HUES48 (cell line): ENCODE measurements around the gene PTPRQ.

ENCODE experiments used
- H3K27ac ChIP-seq: one replicate; pipeline ENCODE4 v1.7.0; 2013; ENCODE audit warnings: low read depth, low read length, inconsistent platforms
- H3K27me3 ChIP-seq: 2 replicates; pipeline ENCODE4 v1.6.1; 2013; ENCODE audit warnings: mild to moderate bottlenecking, low read length; ENCODE audit not compliant: control insufficient read depth, insufficient read depth
- H3K36me3 ChIP-seq: 2 replicates; pipeline ENCODE4 v1.6.1; 2013; ENCODE audit warnings: low read length; ENCODE audit not compliant: control insufficient read depth, insufficient read depth
- H3K4me1 ChIP-seq: 2 replicates; pipeline ENCODE4 v1.6.1; 2013; ENCODE audit warnings: mild to moderate bottlenecking, low read length; ENCODE audit not compliant: control insufficient read depth, insufficient read depth
- H3K4me3 ChIP-seq: 2 replicates; pipeline ENCODE4 v1.5.1; 2013; ENCODE audit warnings: mild to moderate bottlenecking, low read depth, low read length
- H3K9ac ChIP-seq: 2 replicates; pipeline ENCODE4 v1.6.1; 2013; ENCODE audit warnings: mild to moderate bottlenecking, low read depth, low read length, moderate library complexity
- H3K9me3 ChIP-seq: 2 replicates; pipeline ENCODE4 v1.6.1; 2013; ENCODE audit warnings: low read length; ENCODE audit not compliant: control insufficient read depth, insufficient read depth

Gene PTPRQ

GRCh38 chr12:80712866-80713265, 268.8 kb downstream of the PTPRQ start:
- H3K27me3 ChIP-seq: peaks cover 92% of the 10 kb centered on the region
- H3K4me3 ChIP-seq: no peak overlapping the region
- H3K9me3 ChIP-seq: no peaks in the 10 kb centered on the region
- H3K36me3 ChIP-seq: no peaks in the 10 kb centered on the region
- H3K4me1 ChIP-seq: peaks cover 72% of the 10 kb centered on the region
- H3K27ac ChIP-seq: no peak overlapping the region
- H3K9ac ChIP-seq: no peak overlapping the region

- H3K4me3 ChIP-seq: peak overlapping the region; percentile 57
- H3K27ac ChIP-seq: no peak overlapping the region
- H3K9me3 ChIP-seq: no peaks in the 10 kb centered on the region
- H3K36me3 ChIP-seq: no peaks in the 10 kb centered on the region
- H3K27me3 ChIP-seq: peaks cover 87% of the 10 kb centered on the region
- H3K9ac ChIP-seq: no peak overlapping the region
- peaks cover 70% of the 10 kb centered on the region for H3K4me1 ChIP-seq
These were observed 269.4 kb downstream of the PTPRQ start for GRCh38 chr12:80713419-80713818.

- H3K36me3 ChIP-seq: no peaks in the 10 kb centered on the region
- H3K4me1 ChIP-seq: peaks cover 64% of the 10 kb centered on the region
- no peaks in the 10 kb centered on the region for H3K9me3 ChIP-seq
- no peak overlapping the region for H3K9ac ChIP-seq
- H3K4me3 ChIP-seq: peak overlapping the region; percentile 57
- H3K27ac ChIP-seq: peak overlapping the region; percentile 70
- peaks cover 81% of the 10 kb centered on the region for H3K27me3 ChIP-seq
These were observed 270.0 kb downstream of the PTPRQ start for GRCh38 chr12:80714055-80714454.

- H3K27me3 ChIP-seq: peaks cover 73% of the 10 kb centered on the region
These were observed 270.8 kb downstream of the PTPRQ start for GRCh38 chr12:80714846-80715245.

GRCh38 chr12:80715713-80716249, 271.7 kb downstream of the PTPRQ start:
- no peak overlapping the region for H3K9ac ChIP-seq
- H3K27ac ChIP-seq: no peak overlapping the region
- H3K27me3 ChIP-seq: peaks cover 64% of the 10 kb centered on the region
- H3K4me3 ChIP-seq: 0 out of 2 replicates have a peak overlapping the region, but pooled peaks have one; percentile 57
- H3K4me1 ChIP-seq: peaks cover 48% of the 10 kb centered on the region
- H3K36me3 ChIP-seq: no peaks in the 10 kb centered on the region
- H3K9me3 ChIP-seq: no peaks in the 10 kb centered on the region

More at GRCh38 chr12:80714846-80715245, 270.8 kb downstream of the PTPRQ start:
- H3K9me3 ChIP-seq: no peaks in the 10 kb centered on the region
- H3K36me3 ChIP-seq: no peaks in the 10 kb centered on the region
- peak overlapping the region; percentile 11 for H3K27ac ChIP-seq
- H3K9ac ChIP-seq: no peak overlapping the region
- H3K4me1 ChIP-seq: peaks cover 56% of the 10 kb centered on the region
- H3K4me3 ChIP-seq: peak overlapping the region; percentile 57

- H3K9ac ChIP-seq: no peak within 1 kb of the TSS
- peaks cover 53% of the 10 kb centered on the region for H3K27me3 ChIP-seq
- H3K4me1 ChIP-seq: peaks cover 42% of the 10 kb centered on the region
- no peak within 1 kb of the TSS for H3K4me3 ChIP-seq
- H3K36me3 ChIP-seq: no peaks in the 10 kb centered on the region
- no peaks in the 10 kb centered on the region for H3K9me3 ChIP-seq
- H3K27ac ChIP-seq: no peak within 1 kb of the TSS
These were observed 272.8 kb downstream of the PTPRQ start, which contains the start of gene MYF5 for GRCh38 chr12:80716696-80717469. Gene MYF5 (plus strand): TSS chr12:80716912. CDS start chr12:80717064, 152 bp downstream.

GRCh38 chr12:80717856-80718255, 273.8 kb downstream of the PTPRQ start:
- H3K4me3 ChIP-seq: no peak overlapping the region
- H3K9me3 ChIP-seq: no peaks in the 10 kb centered on the region
- no peak overlapping the region for H3K27ac ChIP-seq
- H3K9ac ChIP-seq: no peak overlapping the region
- H3K36me3 ChIP-seq: no peaks in the 10 kb centered on the region
- H3K4me1 ChIP-seq: peaks cover 38% of the 10 kb centered on the region
- peaks cover 43% of the 10 kb centered on the region for H3K27me3 ChIP-seq

- no peak overlapping the region for H3K4me3 ChIP-seq
- H3K9ac ChIP-seq: no peak overlapping the region
- no peaks in the 10 kb centered on the region for H3K36me3 ChIP-seq
- peaks cover 22% of the 10 kb centered on the region for H3K27me3 ChIP-seq
- H3K27ac ChIP-seq: no peak overlapping the region
- peaks cover 15% of the 10 kb centered on the region for H3K4me1 ChIP-seq
- no peaks in the 10 kb centered on the region for H3K9me3 ChIP-seq
These were observed 276.5 kb downstream of the PTPRQ start for GRCh38 chr12:80720516-80720915.

- Histone ChIP-seq H3K36me3 (no peaks in the 10 kb centered on the region), H3K4me1 (peaks cover 7% of the 10 kb centered on the region; the same call in 1 of the 2 replicates), H3K9ac (no peak overlapping the region), H3K27me3 (peaks cover 13% of the 10 kb centered on the region), H3K27ac (no peak overlapping the region), H3K4me3 (no peak overlapping the region), H3K9me3 (no peaks in the 10 kb centered on the region)
These were observed 277.3 kb downstream of the PTPRQ start for GRCh38 chr12:80721326-80721725.
